ENCODE measurements around the gene POLA1.

POLA1 gene

DNA sequence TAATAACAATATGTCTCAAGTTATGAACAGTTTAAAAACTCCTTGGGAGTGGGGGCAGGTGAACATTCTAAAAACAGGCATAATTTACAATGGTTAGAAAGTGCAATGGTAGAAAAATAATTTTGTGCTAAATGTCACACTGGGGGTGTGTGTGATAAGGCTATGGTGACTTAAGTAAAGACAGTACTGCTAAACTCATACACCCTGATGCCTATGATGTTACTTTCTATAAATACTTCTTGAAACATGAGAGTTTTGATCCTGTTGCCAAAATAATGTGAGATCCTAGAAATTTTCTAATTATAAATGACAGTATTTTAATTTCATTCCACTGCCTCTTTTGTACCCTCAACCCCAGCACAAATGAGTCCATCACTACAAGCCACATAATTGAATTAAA lies 144.2 kb downstream of the POLA1 start:
- Histone ChIP-seq H3K4me3 (ENCODE audit: insufficient read depth, low read depth, low read length, poor library complexity, severe bottlenecking) (no peak overlapping the region), H3K27ac (ENCODE audit: insufficient read depth, low read length, poor library complexity, severe bottlenecking) (no peak overlapping the region), H3K9me3 (ENCODE audit: control insufficient read depth, low read length) (no peaks in the 10 kb centered on the region), H3K4me1 (ENCODE audit: control insufficient read depth, insufficient read depth, low read length, poor library complexity, severe bottlenecking) (no peaks in the 10 kb centered on the region), H3K36me3 (ENCODE audit: control insufficient read depth, insufficient read depth, low read length) (no peaks in the 10 kb centered on the region), H3K27me3 (replicated peaks; ENCODE audit: control insufficient read depth, insufficient read depth, low read length, poor library complexity, severe bottlenecking) (no peaks in the 10 kb centered on the region)
- DNase-seq, result no peak

DNA sequence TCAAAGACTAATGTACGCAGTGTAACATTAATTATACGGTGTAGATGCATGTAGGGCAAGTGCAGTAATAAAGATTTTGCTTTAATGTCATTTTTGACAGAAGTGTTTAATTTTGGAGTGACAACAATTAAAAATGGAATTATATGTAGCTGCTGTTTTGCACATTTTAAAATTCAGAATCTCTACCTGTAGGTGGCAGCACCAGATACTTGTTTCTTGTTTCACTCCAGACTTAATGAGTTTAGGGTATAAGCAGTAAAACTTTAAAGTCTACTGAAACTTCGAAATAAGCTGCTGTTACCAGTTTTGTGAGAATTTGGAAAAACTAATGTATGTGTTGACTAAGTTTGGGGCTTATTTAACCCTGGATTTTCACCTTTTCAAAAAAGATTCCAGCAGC lies 144.9 kb downstream of the POLA1 start:
- no peaks in the 10 kb centered on the region for H3K36me3 ChIP-seq (ENCODE audit: control insufficient read depth, insufficient read depth, low read length)
- H3K27me3 ChIP-seq (replicated peaks; ENCODE audit: control insufficient read depth, insufficient read depth, low read length, poor library complexity, severe bottlenecking), result no peaks in the 10 kb centered on the region
- H3K27ac ChIP-seq (ENCODE audit: insufficient read depth, low read length, poor library complexity, severe bottlenecking), result no peak overlapping the region
- no peaks in the 10 kb centered on the region for H3K4me1 ChIP-seq (ENCODE audit: control insufficient read depth, insufficient read depth, low read length, poor library complexity, severe bottlenecking)
- H3K4me3 ChIP-seq (ENCODE audit: insufficient read depth, low read depth, low read length, poor library complexity, severe bottlenecking), result no peak overlapping the region
- DNase-seq, result no peak
- H3K9me3 ChIP-seq (ENCODE audit: control insufficient read depth, low read length), result no peaks in the 10 kb centered on the region

DNA sequence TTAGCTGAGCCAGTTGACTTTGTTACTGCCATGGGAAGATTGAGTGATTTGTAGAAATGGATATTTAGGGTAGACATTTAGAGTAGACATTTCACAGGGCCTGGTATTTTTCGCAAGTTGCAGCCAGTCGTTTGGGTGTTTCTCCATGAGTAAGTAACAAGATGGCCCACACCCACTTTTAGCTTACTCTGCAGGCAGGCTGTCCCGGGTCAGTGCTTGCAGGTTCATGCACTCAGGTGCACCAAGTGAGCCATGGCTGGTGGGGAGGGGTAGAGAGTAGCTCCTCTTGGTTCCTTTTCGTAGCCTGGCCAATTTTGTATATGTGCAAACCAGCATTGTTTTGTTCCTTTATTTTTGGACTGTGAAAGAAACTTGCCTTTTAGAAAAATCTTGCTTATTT lies 145.6 kb downstream of the POLA1 start:
- DNase-seq, result no peak
- Histone ChIP-seq H3K36me3 (ENCODE audit: control insufficient read depth, insufficient read depth, low read length) (no peaks in the 10 kb centered on the region), H3K27ac (ENCODE audit: insufficient read depth, low read length, poor library complexity, severe bottlenecking) (no peak overlapping the region), H3K4me3 (ENCODE audit: insufficient read depth, low read depth, low read length, poor library complexity, severe bottlenecking) (no peak overlapping the region), H3K27me3 (replicated peaks; ENCODE audit: control insufficient read depth, insufficient read depth, low read length, poor library complexity, severe bottlenecking) (no peaks in the 10 kb centered on the region), H3K4me1 (ENCODE audit: control insufficient read depth, insufficient read depth, low read length, poor library complexity, severe bottlenecking) (no peaks in the 10 kb centered on the region), H3K9me3 (ENCODE audit: control insufficient read depth, low read length) (no peaks in the 10 kb centered on the region)

DNA sequence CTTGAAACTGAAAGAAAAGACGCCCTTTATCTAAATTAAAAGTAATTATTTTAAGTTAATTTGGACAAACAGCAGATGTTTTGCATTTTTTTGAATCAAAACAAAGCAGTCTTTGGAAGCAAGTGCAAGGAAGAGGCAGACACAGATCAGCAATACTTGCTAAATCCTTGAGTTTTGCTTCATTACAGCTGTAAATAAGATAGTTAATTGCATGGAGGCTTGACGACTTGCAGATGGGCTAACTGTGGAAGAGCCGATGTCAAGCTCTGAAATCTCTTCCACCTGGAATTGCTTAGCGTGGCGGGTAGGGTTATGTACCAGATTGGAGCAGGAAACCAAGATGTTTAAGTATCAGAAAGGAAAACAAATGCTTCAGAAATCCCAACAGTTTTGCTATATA lies 148.8 kb downstream of the POLA1 start:
- H3K4me1 ChIP-seq (ENCODE audit: control insufficient read depth, insufficient read depth, low read length, poor library complexity, severe bottlenecking), result no peaks in the 10 kb centered on the region
- no peaks in the 10 kb centered on the region for H3K36me3 ChIP-seq (ENCODE audit: control insufficient read depth, insufficient read depth, low read length)
- no peaks in the 10 kb centered on the region for H3K9me3 ChIP-seq (ENCODE audit: control insufficient read depth, low read length)
- no peak for DNase-seq
- no peak overlapping the region for H3K4me3 ChIP-seq (ENCODE audit: insufficient read depth, low read depth, low read length, poor library complexity, severe bottlenecking)
- no peak overlapping the region for H3K27ac ChIP-seq (ENCODE audit: insufficient read depth, low read length, poor library complexity, severe bottlenecking)
- H3K27me3 ChIP-seq (replicated peaks; ENCODE audit: control insufficient read depth, insufficient read depth, low read length, poor library complexity, severe bottlenecking), result no peaks in the 10 kb centered on the region

DNA sequence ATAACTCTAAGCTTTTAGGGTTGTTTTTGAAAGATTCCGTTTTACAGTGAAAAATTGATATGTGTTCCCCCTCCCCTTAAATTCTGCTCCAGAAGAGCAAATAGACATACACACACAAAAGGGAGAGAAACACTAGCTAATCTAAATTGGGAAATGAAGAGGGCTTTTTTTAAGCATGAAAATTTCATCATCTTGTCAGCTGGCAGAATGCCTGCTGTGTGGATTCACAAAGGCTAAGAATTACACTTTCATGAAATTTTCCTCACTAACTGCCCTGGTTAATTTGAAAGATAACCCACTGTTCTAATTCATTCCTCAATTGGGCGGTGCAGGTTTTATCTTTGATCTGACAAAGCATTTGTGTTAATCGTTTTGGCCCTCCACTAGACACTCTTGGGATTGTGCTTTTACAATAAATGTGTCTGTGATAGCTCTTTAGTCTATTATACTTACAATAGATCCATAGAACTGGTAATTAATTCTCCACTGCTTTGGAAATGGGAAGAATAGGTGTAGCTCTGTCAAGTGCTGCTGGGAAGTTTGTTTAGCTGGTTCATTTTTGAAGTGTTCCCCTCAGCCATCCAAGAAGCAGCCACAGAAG lies 152.9 kb downstream of the POLA1 start:
- Histone ChIP-seq H3K4me1 (ENCODE audit: control insufficient read depth, insufficient read depth, low read length, poor library complexity, severe bottlenecking) (no peaks in the 10 kb centered on the region), H3K4me3 (ENCODE audit: insufficient read depth, low read depth, low read length, poor library complexity, severe bottlenecking) (no peak overlapping the region), H3K36me3 (ENCODE audit: control insufficient read depth, insufficient read depth, low read length) (no peaks in the 10 kb centered on the region), H3K9me3 (ENCODE audit: control insufficient read depth, low read length) (no peaks in the 10 kb centered on the region), H3K27ac (ENCODE audit: insufficient read depth, low read length, poor library complexity, severe bottlenecking) (no peak overlapping the region), H3K27me3 (replicated peaks; ENCODE audit: control insufficient read depth, insufficient read depth, low read length, poor library complexity, severe bottlenecking) (no peaks in the 10 kb centered on the region)
- no peak for DNase-seq

DNA sequence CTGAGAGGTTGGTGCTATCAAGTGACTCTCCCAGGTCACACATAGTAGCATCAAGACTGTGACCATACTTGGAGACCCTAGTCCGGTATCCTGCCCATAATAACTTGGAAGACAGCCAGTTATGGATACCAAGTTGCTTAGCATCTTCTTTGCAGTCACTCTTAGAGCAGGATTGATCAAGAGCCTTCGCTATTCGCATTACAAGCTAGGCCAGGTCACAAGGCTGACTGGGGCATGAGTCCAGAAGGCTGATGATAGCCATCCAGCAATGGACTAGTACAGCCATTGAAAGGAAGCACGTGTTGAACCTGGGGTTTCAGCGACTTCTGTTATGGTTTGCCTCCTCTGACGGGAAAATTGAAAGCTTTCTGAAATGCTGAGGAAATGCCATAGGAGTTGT lies 157.6 kb downstream of the POLA1 start:
- no peaks in the 10 kb centered on the region for H3K36me3 ChIP-seq (ENCODE audit: control insufficient read depth, insufficient read depth, low read length)
- H3K9me3 ChIP-seq (ENCODE audit: control insufficient read depth, low read length), result no peaks in the 10 kb centered on the region
- DNase-seq, result no peak

DNA sequence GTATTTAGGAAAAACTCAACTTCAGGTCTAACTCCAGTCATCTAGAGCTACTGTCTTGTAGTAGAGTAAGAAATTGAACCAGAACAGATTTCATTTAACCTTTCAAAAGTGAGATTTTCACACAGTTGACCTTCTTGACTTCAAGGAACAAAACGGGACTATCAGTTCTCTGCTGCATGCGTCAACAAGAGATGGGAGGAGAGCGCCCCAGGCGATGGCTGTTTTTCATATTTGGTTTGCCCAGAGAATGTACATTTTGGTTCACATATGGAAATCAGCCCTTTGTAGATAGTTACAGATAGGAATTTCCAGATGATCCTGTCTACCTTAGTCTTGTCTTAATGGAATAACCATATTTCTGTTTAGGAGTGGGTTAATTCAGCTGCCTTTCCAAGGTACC lies 158.1 kb downstream of the POLA1 start:
- H3K4me1 ChIP-seq (ENCODE audit: control insufficient read depth, insufficient read depth, low read length, poor library complexity, severe bottlenecking), result no peaks in the 10 kb centered on the region
- no peaks in the 10 kb centered on the region for H3K27me3 ChIP-seq (replicated peaks; ENCODE audit: control insufficient read depth, insufficient read depth, low read length, poor library complexity, severe bottlenecking)
- no peak overlapping the region for H3K4me3 ChIP-seq (ENCODE audit: insufficient read depth, low read depth, low read length, poor library complexity, severe bottlenecking)
- no peaks in the 10 kb centered on the region for H3K9me3 ChIP-seq (ENCODE audit: control insufficient read depth, low read length)
- no peaks in the 10 kb centered on the region for H3K36me3 ChIP-seq (ENCODE audit: control insufficient read depth, insufficient read depth, low read length)
- DNase-seq, result no peak
- no peak overlapping the region for H3K27ac ChIP-seq (ENCODE audit: insufficient read depth, low read length, poor library complexity, severe bottlenecking)

More for the DNA sequence above, 157.6 kb downstream of the POLA1 start:
- Histone ChIP-seq H3K4me3 (ENCODE audit: insufficient read depth, low read depth, low read length, poor library complexity, severe bottlenecking) (no peak overlapping the region), H3K27me3 (replicated peaks; ENCODE audit: control insufficient read depth, insufficient read depth, low read length, poor library complexity, severe bottlenecking) (no peaks in the 10 kb centered on the region), H3K27ac (ENCODE audit: insufficient read depth, low read length, poor library complexity, severe bottlenecking) (no peak overlapping the region), H3K4me1 (ENCODE audit: control insufficient read depth, insufficient read depth, low read length, poor library complexity, severe bottlenecking) (no peaks in the 10 kb centered on the region)

DNA sequence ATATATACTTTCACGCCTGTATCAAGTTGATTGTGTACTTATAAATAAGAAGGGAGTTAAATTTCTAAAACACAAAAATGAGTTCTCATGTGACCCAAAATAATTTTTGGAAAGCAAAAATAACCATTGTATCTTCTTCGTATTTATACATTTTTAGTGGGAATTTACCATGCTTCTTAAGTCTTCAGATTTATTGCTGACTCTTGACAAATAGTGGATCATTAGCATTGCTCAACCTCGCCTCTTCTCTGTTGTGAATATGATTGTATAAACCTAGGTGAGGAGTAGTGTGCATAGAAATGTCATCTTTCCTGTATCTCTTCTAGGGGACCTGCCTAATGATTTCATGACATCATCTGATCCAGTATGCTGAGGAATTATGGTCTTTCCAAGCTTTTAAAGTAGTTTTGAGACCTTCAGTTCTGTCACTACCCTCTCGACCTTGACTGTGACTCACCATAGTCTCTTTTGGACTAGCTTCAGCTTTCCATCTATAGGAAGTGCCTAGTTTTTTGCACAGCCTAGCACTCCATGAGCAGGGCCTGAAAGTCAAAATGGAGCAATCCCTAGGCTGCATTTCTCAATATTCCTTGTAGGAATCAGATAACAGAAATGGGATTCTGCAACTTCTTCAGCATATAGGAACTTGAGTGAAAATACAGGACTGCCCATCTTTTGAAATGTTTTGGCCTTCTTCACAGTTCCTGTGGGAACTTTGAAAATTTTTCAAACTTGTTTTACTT lies 164.5 kb downstream of the POLA1 start:
- no peaks in the 10 kb centered on the region for H3K36me3 ChIP-seq (ENCODE audit: control insufficient read depth, insufficient read depth, low read length)
- no peak overlapping the region for H3K27ac ChIP-seq (ENCODE audit: insufficient read depth, low read length, poor library complexity, severe bottlenecking)
- no peak for DNase-seq
- H3K4me3 ChIP-seq (ENCODE audit: insufficient read depth, low read depth, low read length, poor library complexity, severe bottlenecking), result no peak overlapping the region
- H3K27me3 ChIP-seq (replicated peaks; ENCODE audit: control insufficient read depth, insufficient read depth, low read length, poor library complexity, severe bottlenecking), result no peaks in the 10 kb centered on the region
- H3K9me3 ChIP-seq (ENCODE audit: control insufficient read depth, low read length), result no peaks in the 10 kb centered on the region
- H3K4me1 ChIP-seq (ENCODE audit: control insufficient read depth, insufficient read depth, low read length, poor library complexity, severe bottlenecking), result no peaks in the 10 kb centered on the region

DNA sequence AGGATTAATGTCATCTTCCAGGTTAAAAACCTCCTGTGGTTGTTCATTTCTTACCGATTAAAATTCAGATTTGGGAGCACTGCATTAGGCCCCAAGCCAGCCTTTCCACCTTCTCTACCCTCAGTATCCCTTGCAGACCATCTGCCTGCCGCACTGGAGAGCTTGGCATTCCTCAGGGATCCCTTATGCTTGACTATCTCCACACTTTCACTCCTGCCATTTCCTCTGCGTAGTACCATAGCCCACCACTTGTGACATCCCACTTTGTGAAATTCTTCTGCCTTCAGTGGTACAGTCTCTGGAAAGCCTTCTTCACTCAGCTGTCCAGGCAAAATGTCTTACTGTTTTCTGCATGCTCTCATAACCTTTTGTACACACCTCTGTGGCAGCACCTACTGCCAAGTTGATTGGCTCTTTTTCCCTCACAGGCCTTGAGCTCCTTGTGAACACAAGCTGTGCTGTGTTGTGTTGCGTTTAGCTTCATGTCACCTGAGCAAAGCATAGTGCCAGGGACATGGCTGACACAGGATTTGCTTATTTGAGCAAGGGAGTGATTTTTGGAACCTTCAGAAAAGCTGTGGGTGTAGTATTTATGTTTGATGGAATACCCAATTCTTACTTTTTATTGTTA lies 165.6 kb downstream of the POLA1 start:
- H3K4me3 ChIP-seq (ENCODE audit: insufficient read depth, low read depth, low read length, poor library complexity, severe bottlenecking), result no peak overlapping the region
- H3K4me1 ChIP-seq (ENCODE audit: control insufficient read depth, insufficient read depth, low read length, poor library complexity, severe bottlenecking), result no peaks in the 10 kb centered on the region
- H3K36me3 ChIP-seq (ENCODE audit: control insufficient read depth, insufficient read depth, low read length), result no peaks in the 10 kb centered on the region
- H3K27ac ChIP-seq (ENCODE audit: insufficient read depth, low read length, poor library complexity, severe bottlenecking), result no peak overlapping the region
- no peaks in the 10 kb centered on the region for H3K9me3 ChIP-seq (ENCODE audit: control insufficient read depth, low read length)
- DNase-seq, result no peak
- no peaks in the 10 kb centered on the region for H3K27me3 ChIP-seq (replicated peaks; ENCODE audit: control insufficient read depth, insufficient read depth, low read length, poor library complexity, severe bottlenecking)

DNA sequence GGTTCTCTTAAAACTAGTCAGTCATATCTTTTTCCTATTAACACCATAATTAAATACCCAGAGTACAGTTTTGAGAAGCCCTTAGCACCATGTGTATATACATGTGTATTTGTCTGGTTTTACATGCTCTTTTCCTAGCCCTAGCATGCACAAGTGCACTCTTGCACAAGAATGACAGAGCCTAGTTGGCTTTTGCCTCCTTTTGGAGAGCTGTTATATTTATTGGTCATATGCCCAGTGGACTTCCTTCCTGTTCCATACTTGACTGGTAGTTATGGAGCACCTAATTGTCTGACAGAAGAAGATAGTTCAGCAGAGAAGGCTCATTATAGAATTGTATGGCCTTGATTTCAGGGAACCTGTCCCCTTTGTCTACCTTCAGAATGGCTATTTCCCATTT lies 166.4 kb downstream of the POLA1 start:
- DNase-seq, result no peak

More for the DNA sequence above, 166.4 kb downstream of the POLA1 start:
- Histone ChIP-seq H3K4me1 (ENCODE audit: control insufficient read depth, insufficient read depth, low read length, poor library complexity, severe bottlenecking) (no peaks in the 10 kb centered on the region), H3K9me3 (ENCODE audit: control insufficient read depth, low read length) (no peaks in the 10 kb centered on the region), H3K27me3 (replicated peaks; ENCODE audit: control insufficient read depth, insufficient read depth, low read length, poor library complexity, severe bottlenecking) (no peaks in the 10 kb centered on the region), H3K4me3 (ENCODE audit: insufficient read depth, low read depth, low read length, poor library complexity, severe bottlenecking) (no peak overlapping the region), H3K27ac (ENCODE audit: insufficient read depth, low read length, poor library complexity, severe bottlenecking) (no peak overlapping the region), H3K36me3 (ENCODE audit: control insufficient read depth, insufficient read depth, low read length) (no peaks in the 10 kb centered on the region)

All from effector memory CD4-positive, alpha-beta T cell (primary cell).